HG02981 (cell line): ENCODE results near the gene RASSF6.
A peak's percentile ranks its signal among the peaks of the same experiment; 100 is the strongest.
"Not testable (repeated sequence)": the region's sequence is repeated elsewhere in the genome, so short reads cannot be mapped to it uniquely, and the experiment has no call there.

Experiments
- ATAC-seq: cut with Tn5 transposase; IDR thresholded peaks from one replicate; pipeline ENCODE4 v1.9.1; 2021; ENCODE audit warnings: mild to moderate bottlenecking, moderate library complexity; ENCODE audit not compliant: unreplicated experiment

RASSF6 gene, protein sequence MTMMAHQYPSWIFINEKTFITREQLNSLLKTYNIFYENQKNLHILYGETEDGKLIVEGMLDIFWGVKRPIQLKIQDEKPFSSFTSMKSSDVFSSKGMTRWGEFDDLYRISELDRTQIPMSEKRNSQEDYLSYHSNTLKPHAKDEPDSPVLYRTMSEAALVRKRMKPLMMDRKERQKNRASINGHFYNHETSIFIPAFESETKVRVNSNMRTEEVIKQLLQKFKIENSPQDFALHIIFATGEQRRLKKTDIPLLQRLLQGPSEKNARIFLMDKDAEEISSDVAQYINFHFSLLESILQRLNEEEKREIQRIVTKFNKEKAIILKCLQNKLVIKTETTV

DNA sequence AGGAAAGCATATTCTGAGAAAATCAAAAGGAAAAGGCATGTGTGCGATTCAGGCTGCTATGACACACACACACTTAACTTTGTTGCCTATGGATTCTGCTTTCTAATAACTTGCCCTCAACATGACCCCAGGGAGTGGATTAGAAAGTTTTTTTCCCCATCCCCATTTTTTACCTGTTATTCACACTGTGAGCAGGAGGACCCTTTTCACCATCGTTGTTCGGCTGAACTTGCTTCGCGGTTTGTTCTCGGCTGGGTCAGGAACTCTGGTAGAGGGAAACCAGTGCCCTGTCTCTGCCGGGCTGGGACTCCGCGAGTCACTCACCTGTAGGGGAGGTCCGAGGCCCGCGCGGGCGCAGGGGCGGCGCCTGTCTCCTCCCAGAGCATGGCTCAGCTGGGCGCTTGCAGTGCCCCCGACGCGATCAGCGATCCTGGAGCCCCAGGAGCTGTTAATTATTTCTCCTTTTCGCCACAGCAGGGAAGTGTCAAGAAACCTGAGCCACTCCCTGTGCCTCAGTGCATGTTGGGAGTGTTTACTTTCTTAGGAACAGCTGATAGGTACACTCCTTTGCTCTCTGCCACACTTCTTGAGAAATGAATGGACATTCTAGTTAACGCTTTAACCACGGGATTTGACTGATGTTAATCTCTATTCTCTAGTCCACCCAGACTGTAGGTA, at the start of gene RASSF6:
Gene RASSF6, minus strand, starts transcription at position 322 of the 678 bp plus-strand sequence. CDS start 8,641 bp downstream, outside the sequence.
- peak; percentile 84 for ATAC-seq

DNA sequence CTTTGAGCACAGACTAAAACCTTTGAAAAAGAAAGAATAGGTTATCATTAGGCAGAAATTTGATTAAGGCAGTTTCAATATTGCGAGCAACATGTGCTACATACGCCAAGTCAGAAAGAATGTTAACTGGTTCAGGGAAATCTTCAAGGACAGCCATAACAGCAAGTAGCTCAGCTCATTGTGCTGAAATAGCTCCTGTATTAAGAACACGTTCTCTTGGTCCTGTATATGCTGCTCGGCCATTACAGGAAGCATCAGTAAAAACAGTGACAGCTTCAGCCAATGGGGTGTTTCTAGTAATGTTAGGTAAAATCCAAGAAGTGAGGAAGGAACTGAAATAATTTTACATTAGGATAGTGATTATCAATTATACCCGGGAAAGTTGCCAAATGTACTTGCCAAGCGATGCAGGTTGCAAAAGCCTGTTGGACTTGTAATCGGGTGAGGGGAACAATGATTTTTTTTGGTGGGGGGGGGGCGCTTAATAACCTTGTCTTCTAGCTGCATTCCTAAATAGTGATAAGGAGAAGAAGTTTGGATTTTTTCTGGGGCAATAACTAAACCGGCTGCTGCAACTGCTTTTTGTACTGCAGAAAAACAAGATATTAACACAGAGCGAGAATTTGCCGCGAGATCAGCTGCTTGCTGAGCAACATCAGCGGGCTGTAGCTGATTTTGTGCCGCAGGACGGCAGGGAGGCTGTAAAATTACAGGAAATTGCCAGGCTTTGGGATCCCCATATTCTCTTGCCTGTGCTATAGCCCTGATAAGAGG, 49.4 kb upstream of the RASSF6 start:
- ATAC-seq: no peak

DNA sequence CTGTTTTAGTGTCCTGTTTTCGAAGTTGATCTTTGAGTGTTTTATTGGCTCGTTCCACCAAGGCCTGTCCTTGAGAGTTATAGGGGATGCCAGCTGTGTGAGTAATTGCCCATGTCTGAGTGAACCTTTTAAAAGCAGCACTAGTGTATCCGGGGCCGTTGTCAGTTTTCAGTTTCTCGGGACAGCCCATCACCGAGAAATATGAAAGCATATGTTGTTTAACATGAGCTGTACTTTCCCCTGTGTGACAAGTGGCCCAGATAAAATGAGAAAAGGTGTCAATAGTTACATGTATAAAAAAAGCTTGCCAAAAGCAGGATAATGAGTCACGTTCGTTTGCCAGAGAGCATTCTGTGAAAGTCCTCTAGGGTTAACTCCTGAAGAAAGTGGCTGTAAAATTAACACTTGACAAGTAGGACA, 48.6 kb upstream of the RASSF6 start:
- ATAC-seq: no peak

DNA sequence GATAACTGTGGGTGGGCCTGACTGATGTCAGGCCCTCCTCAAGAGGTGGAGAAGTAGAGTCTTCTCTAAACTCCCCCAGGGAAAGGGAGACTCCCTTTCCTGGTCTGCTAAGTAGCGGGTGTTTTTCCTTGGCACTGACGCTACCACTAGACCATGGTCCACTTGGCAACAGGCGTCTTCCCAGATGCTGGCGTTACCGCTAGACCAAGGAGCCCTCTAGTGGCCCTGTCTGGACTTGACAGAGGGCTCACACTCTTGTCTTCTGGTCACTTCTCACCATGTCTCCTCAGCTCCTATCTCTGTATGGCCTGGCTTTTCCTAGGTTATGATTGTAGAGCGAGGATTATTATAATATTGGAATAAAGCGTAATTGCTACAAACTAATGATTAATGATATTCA, 45.7 kb upstream of the RASSF6 start:
- ATAC-seq: not testable (repeated sequence)

DNA sequence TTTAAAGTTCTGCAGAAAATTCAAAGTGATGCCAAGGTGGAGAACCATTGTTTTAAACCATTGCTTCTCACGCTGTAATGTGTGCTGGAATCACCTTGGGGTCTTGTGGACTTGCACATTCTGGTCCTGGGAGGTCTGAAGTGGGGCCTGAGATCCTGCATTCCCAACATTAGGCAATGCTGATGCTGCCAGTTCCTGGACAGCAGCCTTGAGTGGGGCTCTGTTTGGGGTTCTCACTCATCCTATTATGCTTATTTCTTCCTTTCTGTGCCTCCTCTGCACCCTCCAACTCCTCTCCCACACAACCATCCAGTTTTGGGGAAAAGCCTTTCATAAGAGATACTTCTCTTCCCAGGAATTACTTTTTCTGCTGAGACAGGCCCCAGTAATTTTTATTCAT, 44.2 kb upstream of the RASSF6 start:
- no peak for ATAC-seq

DNA sequence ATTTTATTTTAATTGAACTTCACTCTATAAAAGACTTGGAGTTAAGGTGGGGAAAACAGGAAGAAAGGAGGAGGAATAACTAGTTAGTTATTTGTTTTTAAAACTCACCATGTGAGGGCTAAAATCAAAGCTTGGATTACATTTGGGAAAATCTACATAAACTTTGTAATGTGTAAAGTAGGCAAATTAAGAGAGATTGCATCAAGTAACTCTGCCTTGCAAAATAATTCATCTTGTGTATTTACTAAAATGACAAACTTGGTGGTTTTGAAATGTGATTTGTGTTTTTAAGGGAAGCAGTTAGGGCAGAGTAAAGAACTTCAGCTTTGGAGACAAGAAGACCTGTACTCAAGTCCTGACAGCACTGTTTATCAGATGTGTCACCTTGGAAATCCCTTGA, 43.3 kb upstream of the RASSF6 start:
- ATAC-seq: no peak

DNA sequence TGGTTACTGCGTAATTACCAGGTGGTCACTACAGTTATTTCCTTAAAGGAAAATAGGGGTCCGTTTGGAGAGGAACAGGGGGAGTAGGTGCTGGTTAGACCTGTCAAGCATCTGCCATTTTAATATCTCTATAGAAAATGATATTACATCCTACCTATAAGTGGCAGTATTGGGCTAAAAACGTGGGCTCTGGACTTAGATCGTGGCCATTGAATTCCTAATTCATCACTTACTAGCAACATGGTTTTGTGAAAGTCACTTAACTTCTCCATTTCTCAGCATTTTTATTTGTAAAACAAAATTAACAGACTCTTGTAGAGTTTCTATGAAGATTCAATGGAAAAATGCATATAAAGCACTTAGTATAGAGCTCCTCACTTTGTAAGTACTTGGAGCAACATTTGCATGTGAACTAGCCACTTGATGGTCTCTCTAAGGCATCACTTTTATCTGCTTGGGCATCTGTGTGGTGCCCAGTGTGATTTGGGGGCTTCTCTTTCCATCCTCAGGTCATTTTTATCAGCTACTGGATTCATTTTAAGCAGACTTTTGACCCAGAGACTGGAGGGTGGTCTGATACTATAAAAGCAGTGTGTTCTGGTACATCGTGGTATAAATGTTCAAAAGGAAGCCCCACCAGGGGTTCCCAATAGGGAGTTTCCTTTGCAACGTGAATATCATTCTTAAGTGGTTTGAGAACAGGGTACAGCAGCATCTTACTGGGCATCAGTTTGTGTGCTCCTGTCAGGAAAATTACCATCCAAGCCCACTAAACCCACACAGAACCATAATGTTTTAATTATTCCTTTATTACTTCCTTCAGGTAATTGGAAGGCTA, 42.7 kb upstream of the RASSF6 start:
- peak; percentile 91 for ATAC-seq

DNA sequence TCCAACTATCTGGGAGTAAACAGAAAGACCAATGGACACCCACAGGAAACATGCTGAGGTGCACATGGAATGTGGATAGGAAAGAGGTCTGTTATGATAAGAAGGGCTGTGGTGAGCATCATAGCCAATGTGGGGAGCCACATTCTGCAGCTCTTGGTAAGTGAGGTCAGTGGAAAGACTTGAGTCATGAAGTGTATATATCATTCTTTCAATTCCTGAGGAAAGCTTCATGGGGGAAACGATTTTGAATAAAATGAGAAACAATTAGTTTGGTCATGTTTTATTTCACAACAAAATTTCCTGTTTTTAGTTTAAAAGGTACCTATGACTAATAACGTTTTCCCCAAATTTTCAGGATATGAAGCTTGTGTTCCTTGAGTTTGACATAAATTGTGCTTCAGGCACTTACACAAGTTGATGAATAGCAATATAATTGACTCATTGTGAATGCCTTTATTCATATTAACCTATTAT, 41.4 kb upstream of the RASSF6 start:
- no peak for ATAC-seq

DNA sequence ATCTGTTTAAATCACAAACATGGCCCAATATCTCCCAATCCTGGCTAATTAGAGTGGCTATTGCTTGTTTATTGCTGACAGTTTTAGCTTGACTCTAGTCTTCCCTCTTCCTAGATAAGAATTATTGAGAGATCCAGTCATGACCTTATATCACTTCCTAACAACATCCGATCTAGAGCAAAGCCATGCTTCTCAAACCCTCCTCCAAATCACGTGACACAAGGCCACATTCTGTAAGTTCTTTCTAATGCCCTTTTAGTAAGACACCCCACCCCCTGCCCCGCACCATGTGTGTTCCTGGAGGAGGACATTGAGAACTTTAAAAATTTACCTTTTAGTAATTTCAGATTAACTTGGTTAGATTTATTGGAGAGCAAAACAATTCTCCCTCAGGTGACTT, 40.6 kb upstream of the RASSF6 start:
- ATAC-seq: no peak

DNA sequence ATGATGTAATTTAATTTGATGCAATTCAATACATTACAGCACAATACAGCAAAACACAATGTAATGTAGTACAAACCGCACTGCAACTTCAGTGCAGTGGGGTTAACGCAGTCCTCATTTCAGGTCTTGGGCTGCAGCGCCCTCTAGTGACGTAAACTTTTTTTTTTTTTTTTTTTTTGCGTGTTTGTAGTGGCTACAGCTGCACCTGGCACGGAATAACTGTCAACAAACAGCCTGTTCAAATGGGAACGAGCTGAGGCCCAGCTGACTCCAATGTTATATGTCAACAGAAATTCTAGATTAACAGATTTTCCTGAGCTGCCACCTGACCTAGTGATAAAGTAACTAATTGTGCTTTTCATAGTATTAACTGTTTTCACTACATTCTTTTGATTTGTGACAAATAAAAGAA, 33.5 kb upstream of the RASSF6 start:
- ATAC-seq: peak; percentile 60

DNA sequence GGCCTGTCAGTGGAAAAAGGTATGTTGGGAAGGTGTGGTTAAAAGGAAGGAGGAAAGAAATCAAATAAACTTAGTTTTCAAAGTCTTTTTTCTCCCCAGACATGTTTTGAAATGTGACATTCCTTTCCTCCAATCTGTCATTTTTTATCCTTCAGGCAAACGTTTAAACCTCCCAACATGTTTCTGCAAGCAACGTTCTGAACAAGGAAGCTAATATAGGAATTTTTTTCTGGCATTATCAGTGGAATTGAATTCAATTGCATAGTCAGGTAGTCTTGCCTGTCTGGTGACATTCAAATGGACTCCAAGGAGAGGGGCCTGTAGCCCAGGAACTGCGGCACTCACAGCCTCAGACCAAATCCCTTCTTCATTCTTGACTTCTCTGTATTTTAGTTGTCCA, 30.0 kb upstream of the RASSF6 start:
- no peak for ATAC-seq

DNA sequence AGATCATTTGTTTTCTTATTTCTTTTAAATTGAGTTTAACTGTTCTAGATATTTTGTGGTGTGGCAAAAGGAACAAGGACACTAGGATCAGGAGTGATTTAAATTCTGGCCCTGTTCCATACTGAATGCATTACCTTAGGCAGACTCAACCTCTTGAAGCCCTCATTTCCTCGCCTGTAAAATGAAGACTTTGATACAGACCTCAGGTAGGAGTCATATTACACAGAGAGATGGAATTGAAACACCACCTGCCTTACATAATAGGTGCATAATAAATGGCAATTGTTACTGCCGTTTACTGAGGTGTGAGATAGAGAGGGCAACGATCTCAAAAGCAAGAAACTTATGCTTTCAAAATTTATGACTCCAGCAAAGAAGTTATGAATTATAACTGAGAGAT, 28.2 kb upstream of the RASSF6 start:
- no peak for ATAC-seq

DNA sequence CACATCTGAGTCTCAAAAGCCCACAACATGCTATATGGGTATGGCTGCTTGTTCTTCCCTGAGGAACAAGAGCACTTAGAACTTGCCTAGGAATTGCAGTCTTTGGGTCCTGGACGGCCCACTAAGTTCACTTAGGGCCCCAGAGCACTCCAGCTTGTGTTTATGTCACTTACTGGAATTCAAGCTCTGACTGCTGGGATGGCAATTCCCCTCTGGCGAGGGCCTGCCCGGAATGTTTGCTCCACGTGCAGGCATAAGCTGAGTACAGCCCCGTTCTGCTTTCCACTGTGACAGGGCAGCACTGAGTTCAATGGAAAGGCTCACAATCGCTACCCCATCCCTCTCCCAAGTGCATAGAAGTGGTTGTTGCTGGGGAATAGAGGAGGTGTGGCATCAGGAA, 25.9 kb upstream of the RASSF6 start:
- ATAC-seq: no peak

DNA sequence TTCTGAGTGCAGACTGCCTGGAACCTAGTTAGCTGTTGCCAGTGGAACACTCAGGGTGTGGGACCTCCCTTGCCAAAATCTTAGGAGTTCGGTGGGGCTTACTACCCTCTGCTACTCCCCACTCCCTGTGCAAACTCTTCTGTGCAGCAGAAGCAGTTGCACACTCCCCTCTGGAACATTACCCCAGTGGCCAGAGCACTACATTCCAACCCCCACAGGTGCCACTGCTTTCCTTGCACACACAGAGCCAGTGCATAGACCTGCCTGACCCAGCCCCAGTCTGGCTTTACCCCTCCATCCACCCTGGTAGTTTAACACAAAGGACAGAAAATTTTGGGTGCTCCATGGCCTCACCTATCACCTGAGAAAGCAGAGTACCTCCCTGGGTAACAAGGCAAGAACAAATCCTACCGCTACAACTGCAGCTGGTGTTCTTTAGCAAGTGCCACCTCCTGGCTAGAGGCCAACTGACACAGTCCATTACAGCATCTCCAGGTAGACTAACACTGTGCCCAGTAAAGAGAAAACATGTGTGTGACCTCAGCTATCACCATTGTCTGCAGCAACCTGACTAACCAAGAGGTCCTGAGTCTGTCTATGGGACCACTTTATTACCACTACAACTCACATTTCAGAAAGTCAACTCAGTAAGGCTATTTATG, 11.5 kb upstream of the RASSF6 start:
- ATAC-seq: no peak

DNA sequence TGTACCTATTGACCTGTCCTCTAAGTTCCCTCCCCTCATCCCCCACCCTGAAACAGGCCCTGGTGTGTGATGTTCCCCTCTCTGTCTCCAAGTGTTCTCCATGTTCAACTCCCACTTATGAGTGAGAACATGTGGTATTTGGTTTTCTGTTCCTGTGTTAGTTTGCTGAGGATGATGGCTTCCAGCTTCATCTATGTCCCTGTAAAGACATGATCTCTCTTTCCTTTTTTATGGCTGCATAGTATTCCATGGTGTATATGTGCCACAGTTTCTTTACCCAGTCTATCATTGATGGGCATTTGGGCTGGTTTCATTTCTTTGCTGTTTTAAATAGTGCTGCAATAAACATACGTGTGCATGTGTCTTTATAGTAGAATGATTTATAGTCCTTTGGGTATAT, 8.6 kb upstream of the RASSF6 start:
- not testable (repeated sequence) for ATAC-seq

DNA sequence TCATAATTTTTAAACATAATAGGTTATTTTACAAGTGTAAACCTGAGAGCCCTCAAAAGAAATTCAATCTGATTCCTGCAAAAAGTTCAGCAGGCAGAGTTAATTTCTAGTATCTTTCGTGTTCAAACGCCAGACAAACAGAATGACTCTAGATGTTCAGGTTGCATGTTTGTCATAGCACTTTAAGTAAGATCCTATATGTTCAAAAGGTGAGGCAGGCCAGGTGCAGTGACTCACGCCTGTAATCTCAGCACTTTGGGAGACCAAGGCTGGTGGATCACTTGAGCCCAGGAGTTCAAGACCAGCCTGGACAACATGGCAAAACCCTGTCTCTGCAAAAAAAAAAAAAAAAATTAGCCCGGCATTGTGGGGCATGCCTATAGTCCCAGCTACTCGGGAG, 1.1 kb upstream of the RASSF6 start:
- ATAC-seq: no peak

DNA sequence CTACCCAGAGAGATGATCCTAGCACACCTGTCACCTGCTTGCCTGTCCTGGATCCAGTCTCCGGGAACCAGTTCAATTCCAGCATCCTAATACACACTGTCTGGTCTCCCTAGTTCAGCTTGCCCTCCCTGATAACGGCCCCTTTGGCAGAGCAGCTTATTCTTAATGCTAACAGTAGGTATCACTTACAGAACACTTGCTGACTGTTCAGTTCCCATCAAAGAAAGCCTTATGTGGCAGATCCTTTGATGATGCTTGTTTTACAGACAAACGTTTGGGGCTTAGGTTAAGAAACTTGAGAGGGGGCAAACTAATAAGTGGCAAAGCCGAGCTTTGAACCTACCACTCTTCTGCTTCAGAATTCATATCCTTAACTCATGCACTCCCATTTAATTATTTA, 890 bp downstream of the RASSF6 start:
- no peak for ATAC-seq

DNA sequence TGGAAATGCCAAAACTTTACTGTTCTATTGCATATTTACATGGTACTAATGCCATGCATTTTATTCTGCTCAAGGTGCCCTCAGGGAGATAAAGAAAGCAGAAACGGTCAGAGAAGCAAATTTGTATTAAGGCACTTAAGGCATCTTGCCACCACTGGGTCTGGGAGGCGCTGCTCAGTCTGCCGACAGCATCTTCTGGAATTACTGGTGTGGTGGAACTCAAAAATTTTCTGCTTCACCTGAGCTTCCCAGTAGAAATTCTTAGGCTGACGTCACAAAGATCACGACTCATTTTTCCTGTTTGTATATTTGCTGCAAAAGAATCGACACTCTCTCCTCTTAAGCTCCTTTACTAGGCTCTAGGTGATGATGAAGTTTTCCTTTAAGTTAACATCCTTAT, 3.0 kb downstream of the RASSF6 start:
- no peak for ATAC-seq

DNA sequence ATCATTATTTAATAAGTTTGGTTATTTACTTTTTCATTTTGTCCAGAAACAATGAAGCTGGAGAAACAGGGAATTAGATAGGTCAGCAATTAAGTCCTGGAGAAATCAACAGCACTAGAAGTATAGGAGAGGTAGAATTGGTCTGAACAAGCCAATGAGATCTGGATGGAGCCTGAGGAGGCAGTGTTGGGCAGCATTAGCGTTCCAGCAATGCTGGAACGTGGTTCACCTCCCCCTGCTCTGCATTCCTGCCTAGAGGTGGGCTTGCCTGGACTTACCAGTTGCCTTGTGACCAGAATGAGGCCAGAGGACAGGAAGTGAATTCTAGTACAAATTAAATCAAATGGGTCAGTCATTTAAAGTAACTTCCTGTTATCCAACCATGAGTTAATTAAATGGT, 4.6 kb downstream of the RASSF6 start:
- ATAC-seq: no peak

DNA sequence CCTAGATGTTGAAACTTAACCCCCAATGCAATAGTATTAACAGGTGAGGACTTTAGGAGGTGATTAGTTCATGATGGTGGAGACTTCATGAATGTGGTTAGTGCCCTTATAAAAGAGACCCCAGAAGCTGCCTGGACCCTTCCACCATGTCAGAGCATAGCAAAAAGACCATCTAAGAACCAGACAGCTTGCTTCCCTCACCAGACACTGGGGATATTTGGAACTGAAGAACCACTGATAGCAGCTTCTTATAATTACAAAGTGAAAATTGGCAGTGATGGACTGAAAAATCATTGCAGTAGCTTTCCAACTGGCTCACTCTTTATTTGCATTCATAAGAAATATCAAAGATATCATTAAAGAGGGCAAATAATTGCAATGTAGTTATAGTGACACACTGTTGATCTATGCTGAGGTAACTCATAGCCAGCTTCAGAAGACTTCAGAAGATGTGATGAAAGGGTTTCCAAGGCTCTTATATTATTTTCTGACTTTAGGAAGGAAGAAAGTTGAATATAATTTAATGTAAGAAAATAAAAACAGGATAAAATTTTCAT, 5.8 kb downstream of the RASSF6 start:
- ATAC-seq: no peak
